ENCODE data around the gene MYT1.

MYT1 gene

DNA sequence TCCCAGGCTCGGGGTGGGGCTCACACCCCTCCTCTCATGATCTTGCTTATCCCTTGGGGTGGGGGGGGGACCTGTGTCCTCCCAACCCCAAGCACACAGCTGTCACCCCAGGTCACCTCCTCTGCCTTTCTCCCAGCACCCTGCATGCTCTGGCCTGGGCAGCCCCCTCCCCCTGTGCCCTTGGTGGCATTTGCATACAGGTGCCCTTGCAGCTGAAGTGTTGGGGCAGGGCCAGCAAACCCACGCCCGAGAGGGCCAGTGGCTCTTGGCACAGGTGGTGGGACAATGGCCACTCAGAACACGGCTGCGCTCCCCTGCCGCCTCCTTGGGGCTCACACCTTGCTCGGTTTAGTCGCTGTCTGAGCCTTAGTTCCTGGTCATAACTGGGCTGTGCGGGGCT, 11.3 kb upstream of the MYT1 start:
- H3K36me3 ChIP-seq (replicated peaks; ENCODE audit: insufficient read depth, low read length): no peaks in the 10 kb centered on the region
- H3K79me2 ChIP-seq (ENCODE audit: low read length): no peaks in the 10 kb centered on the region
- H3K9me3 ChIP-seq (replicated peaks; ENCODE audit: insufficient read depth, low read length): no peaks in the 10 kb centered on the region
- H3K4me2 ChIP-seq (ENCODE audit: low read depth, low read length): no peak overlapping the region
- no peaks in the 10 kb centered on the region for H3F3A ChIP-seq (ENCODE audit: insufficient read depth, low read length)
- no peak overlapping the region for H3K27ac ChIP-seq (ENCODE audit: low read length)
- H3K9me2 ChIP-seq (replicated peaks; ENCODE audit: insufficient read depth, low read length): no peaks in the 10 kb centered on the region
- no peak for TF ChIP-seq EZH2phosphoT487 (IDR thresholded peaks at IDR 0.05; ENCODE audit: low read length)
- TF ChIP-seq, protein P1, sequence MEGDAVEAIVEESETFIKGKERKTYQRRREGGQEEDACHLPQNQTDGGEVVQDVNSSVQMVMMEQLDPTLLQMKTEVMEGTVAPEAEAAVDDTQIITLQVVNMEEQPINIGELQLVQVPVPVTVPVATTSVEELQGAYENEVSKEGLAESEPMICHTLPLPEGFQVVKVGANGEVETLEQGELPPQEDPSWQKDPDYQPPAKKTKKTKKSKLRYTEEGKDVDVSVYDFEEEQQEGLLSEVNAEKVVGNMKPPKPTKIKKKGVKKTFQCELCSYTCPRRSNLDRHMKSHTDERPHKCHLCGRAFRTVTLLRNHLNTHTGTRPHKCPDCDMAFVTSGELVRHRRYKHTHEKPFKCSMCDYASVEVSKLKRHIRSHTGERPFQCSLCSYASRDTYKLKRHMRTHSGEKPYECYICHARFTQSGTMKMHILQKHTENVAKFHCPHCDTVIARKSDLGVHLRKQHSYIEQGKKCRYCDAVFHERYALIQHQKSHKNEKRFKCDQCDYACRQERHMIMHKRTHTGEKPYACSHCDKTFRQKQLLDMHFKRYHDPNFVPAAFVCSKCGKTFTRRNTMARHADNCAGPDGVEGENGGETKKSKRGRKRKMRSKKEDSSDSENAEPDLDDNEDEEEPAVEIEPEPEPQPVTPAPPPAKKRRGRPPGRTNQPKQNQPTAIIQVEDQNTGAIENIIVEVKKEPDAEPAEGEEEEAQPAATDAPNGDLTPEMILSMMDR (IDR thresholded peaks at IDR 0.05; ENCODE audit: low read length): no peak
- TF ChIP-seq EZH2 (optimal IDR thresholded peaks at IDR 0.05; ENCODE audit: low read depth, low read length): no peak
- H2AFZ ChIP-seq (ENCODE audit: low read length): no peak overlapping the region
- no peak overlapping the region for H3K9ac ChIP-seq (ENCODE audit: low read length)
- no peak for DNase-seq
- H4K20me1 ChIP-seq (ENCODE audit: insufficient read depth, low read length): no peaks in the 10 kb centered on the region
- H3K27me3 ChIP-seq (replicated peaks; ENCODE audit: insufficient read depth, low read length): peaks cover 94% of the 10 kb centered on the region
- H3K4me1 ChIP-seq (ENCODE audit: low read length): no peaks in the 10 kb centered on the region
- H3K4me3 ChIP-seq (ENCODE audit: low read length): no peak overlapping the region

DNA sequence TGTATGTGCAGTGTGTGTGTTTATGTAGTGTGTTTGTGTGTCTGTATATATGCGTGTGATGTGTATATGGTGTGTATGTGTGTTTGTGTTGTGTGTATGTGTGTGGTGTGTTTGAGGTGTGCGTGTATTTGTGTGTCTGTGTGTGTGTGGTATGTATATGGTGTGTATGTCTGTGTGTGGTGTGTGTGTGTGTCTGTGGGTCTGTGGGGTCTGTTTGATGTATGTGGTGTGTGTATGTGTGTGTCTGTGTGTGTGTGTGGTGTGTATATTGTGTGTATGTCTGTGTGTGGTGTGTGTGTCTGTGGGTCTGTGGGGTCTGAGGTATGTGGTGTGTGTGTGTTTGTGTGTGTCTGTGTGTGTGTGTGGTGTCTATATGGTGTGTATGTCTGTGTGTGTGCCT, 10.8 kb upstream of the MYT1 start:
- Histone ChIP-seq H3K27me3 (replicated peaks; ENCODE audit: insufficient read depth, low read length) (peaks cover 89% of the 10 kb centered on the region), H3K9me2 (replicated peaks; ENCODE audit: insufficient read depth, low read length) (no peaks in the 10 kb centered on the region), H3K9me3 (replicated peaks; ENCODE audit: insufficient read depth, low read length) (no peaks in the 10 kb centered on the region), H4K20me1 (ENCODE audit: insufficient read depth, low read length) (no peaks in the 10 kb centered on the region), H3K4me1 (ENCODE audit: low read length) (no peaks in the 10 kb centered on the region), H3K4me2 (ENCODE audit: low read depth, low read length) (no peak overlapping the region), H3K79me2 (ENCODE audit: low read length) (no peaks in the 10 kb centered on the region), H3K4me3 (ENCODE audit: low read length) (no peak overlapping the region), H3K36me3 (replicated peaks; ENCODE audit: insufficient read depth, low read length) (no peaks in the 10 kb centered on the region), H2AFZ (ENCODE audit: low read length) (no peak overlapping the region), H3K9ac (ENCODE audit: low read length) (no peak overlapping the region), H3F3A (ENCODE audit: insufficient read depth, low read length) (no peaks in the 10 kb centered on the region), H3K27ac (ENCODE audit: low read length) (no peak overlapping the region)
- no peak for DNase-seq
- TF ChIP-seq EZH2 (optimal IDR thresholded peaks at IDR 0.05; ENCODE audit: low read depth, low read length): no peak
- TF ChIP-seq, protein P1 (IDR thresholded peaks at IDR 0.05; ENCODE audit: low read length): no peak
- no peak for TF ChIP-seq EZH2phosphoT487 (IDR thresholded peaks at IDR 0.05; ENCODE audit: low read length)

DNA sequence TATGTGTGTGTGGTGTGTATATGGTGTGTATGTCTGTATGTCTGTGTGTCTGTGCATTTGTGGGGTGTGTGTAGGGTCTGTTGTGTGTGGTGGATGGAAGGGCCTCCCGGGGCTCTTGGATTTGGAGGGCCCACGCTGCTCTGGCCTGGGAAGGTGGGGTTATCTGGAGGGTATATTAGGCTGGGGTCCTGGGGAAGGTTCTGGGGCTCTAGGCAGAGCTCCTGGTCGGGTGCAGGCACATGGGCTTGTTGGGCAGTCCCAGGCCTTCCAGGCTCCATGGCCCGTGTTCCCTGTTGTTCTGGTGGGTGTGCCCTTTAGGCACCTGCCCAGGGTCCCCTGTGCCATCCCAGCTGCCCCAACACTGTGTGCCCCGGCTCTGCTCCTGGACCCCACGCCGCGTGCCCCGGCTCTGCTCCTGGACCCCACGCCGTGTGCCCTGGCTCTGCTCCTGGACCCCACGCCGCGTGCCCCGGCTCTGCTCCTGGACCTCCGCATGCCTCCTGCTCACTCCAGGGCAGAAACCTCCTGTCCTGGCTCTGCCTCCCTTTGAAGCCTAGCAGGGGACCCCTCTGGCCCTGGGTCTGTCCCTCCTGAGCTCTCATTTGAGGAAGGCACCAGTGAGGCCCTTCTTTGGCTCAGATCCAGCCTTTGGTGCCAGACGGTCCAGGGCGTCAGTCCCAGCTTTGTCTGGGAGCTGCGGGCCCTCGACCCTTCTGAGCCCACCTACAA, 10.2 kb upstream of the MYT1 start:
- H3F3A ChIP-seq (ENCODE audit: insufficient read depth, low read length): no peaks in the 10 kb centered on the region
- DNase-seq: no peak
- no peak for TF ChIP-seq EZH2phosphoT487 (IDR thresholded peaks at IDR 0.05; ENCODE audit: low read length)
- TF ChIP-seq, protein P1 (IDR thresholded peaks at IDR 0.05; ENCODE audit: low read length): no peak
- no peak for TF ChIP-seq EZH2 (optimal IDR thresholded peaks at IDR 0.05; ENCODE audit: low read depth, low read length)
- H3K27me3 ChIP-seq (replicated peaks; ENCODE audit: insufficient read depth, low read length): peaks cover 85% of the 10 kb centered on the region
- no peaks in the 10 kb centered on the region for H4K20me1 ChIP-seq (ENCODE audit: insufficient read depth, low read length)
- no peaks in the 10 kb centered on the region for H3K79me2 ChIP-seq (ENCODE audit: low read length)
- no peak overlapping the region for H3K4me3 ChIP-seq (ENCODE audit: low read length)
- no peak overlapping the region for H2AFZ ChIP-seq (ENCODE audit: low read length)
- H3K9me2 ChIP-seq (replicated peaks; ENCODE audit: insufficient read depth, low read length): no peaks in the 10 kb centered on the region
- no peaks in the 10 kb centered on the region for H3K9me3 ChIP-seq (replicated peaks; ENCODE audit: insufficient read depth, low read length)
- H3K36me3 ChIP-seq (replicated peaks; ENCODE audit: insufficient read depth, low read length): no peaks in the 10 kb centered on the region
- H3K27ac ChIP-seq (ENCODE audit: low read length): no peak overlapping the region
- H3K4me2 ChIP-seq (ENCODE audit: low read depth, low read length): no peak overlapping the region
- H3K9ac ChIP-seq (ENCODE audit: low read length): no peak overlapping the region
- H3K4me1 ChIP-seq (ENCODE audit: low read length): no peaks in the 10 kb centered on the region
